ENCODE results near the gene INPP4A.

- TF ChIP-seq POLR2A (IDR thresholded peaks at IDR 0.05) (no peak), CTCF (IDR thresholded peaks at IDR 0.05) (no peak)
Observed at GRCh38 chr2:98637401-98638147, 192.9 kb downstream of the INPP4A start.

Measured in esophagus squamous epithelium (tissue), 4 donors.